A673 (cell line): ENCODE results near the gene KLF12. TPM values are rescaled to one million over a fixed set of nuclear protein-coding genes. Genes with fewer than 3 reads are reported as not detected.

Experiments used
- BruUV-seq: library from RNA; stranded (reverse); fragments of 400-500 nt; replicated peaks from 2 replicates; lab custom pipeline; 2021; lab: Mats Ljungman, UMichigan
- CTCF ChIA-PET: fragments of 300-600 bp; sonication (Branson Sonifier 250); formaldehyde crosslinking; loops from one replicate; lab custom pipeline; 2022; ENCODE audit warnings: antibody characterized with exemption; lab: Charles Lee
- POLR2A ChIA-PET: fragments of 300-600 bp; sonication (Branson Sonifier 250); formaldehyde crosslinking; loops from one replicate; lab custom pipeline; 2022; ENCODE audit warnings: antibody characterized with exemption; ENCODE audit not compliant: low non-redundant PET; lab: Charles Lee
- DNase-seq: peaks from one replicate; pipeline ENCODE4 v3.0.0-alpha.2; 2015; ENCODE audit warnings: low spot score
- H3K27ac ChIP-seq: fragments of 200-600 bp; sonication (generic); 2 replicates; pipeline ENCODE4 v1.5.1; 2016; ENCODE audit warnings: mixed run types, low read depth, mild to moderate bottlenecking, mixed read lengths, antibody characterized with exemption, low read length; ENCODE audit not compliant: poor library complexity, severe bottlenecking
- H3K27me3 ChIP-seq: fragments of 200-600 bp; sonication (generic); replicated peaks from 2 replicates; pipeline ENCODE4 v1.6.1; 2017; ENCODE audit warnings: mixed run types, low read depth, mild to moderate bottlenecking, mixed read lengths, antibody characterized with exemption, low read length; ENCODE audit not compliant: insufficient read depth, poor library complexity
- H3K36me3 ChIP-seq: fragments of 200-600 bp; sonication (generic); 2 replicates; pipeline ENCODE4 v1.6.1; 2016; ENCODE audit warnings: mixed run types, mild to moderate bottlenecking, mixed read lengths, antibody characterized with exemption, low read length; ENCODE audit not compliant: insufficient read depth, poor library complexity, severe bottlenecking
- H3K4me1 ChIP-seq: fragments of 200-600 bp; sonication (generic); 2 replicates; pipeline ENCODE4 v1.6.1; 2017; ENCODE audit warnings: mixed run types, mild to moderate bottlenecking, mixed read lengths, antibody characterized with exemption, low read length; ENCODE audit not compliant: insufficient read depth, poor library complexity, severe bottlenecking
- H3K4me3 ChIP-seq: fragments of 200-600 bp; sonication (generic); 2 replicates; pipeline ENCODE4 v1.5.1; 2016; ENCODE audit warnings: low read depth, mixed run types, mild to moderate bottlenecking, mixed read lengths, low read length; ENCODE audit not compliant: poor library complexity, severe bottlenecking
- H3K9me3 ChIP-seq: fragments of 200-600 bp; sonication (generic); 2 replicates; pipeline ENCODE4 v1.6.1; 2016; ENCODE audit warnings: mixed run types, low read depth, mild to moderate bottlenecking, mixed read lengths, antibody characterized with exemption, low read length; ENCODE audit not compliant: poor library complexity, severe bottlenecking
- CTCF ChIP-seq: fragments of 300-800, 200-600 bp; sonication (generic); conservative IDR thresholded peaks from 2 replicates; pipeline ENCODE4 v1.5.1; 2017; ENCODE audit warnings: low read depth, mild to moderate bottlenecking, antibody characterized with exemption, low read length, moderate library complexity, mixed read lengths
- EZH2 ChIP-seq: fragments of 200-600 bp; sonication (generic); IDR thresholded peaks from 2 replicates; pipeline ENCODE4 v1.6.1; 2017; ENCODE audit warnings: borderline replicate concordance, low read depth, mild to moderate bottlenecking, mixed read lengths, antibody characterized with exemption, low read length; ENCODE audit not compliant: poor library complexity, severe bottlenecking
- intact Hi-C: fragments of 100-400 bp; cut with micrococcal nuclease; formaldehyde crosslinking; loops from one replicate; pipeline ENCODE4 v1.10.0; 2022; ENCODE audit not compliant: unreplicated experiment
- total RNA-seq: library from RNA; stranded (reverse); gene quantifications from 2 replicates; pipeline ENCODE4 v1.2.3, GENCODE V29; 2021

KLF12 gene
- total RNA-seq, 1 experiment from 2014 or later = 12.4 TPM

- CTCF ChIA-PET = no interaction called here
- Histone ChIP-seq H3K36me3 (no peaks in the 10 kb centered on the region), H3K27me3 (no peaks in the 10 kb centered on the region), H3K9me3 (no peaks in the 10 kb centered on the region), H3K4me3 (no peak overlapping the region), H3K4me1 (no peaks in the 10 kb centered on the region), H3K27ac (no peak overlapping the region)
- TF ChIP-seq CTCF = no peak
- TF ChIP-seq EZH2 = no peak
- no TSS peak for BruUV-seq
- intact Hi-C loops = no loop called here
- DNase-seq = no peak
- POLR2A ChIA-PET = no interaction called here
These were observed 40.5 kb downstream of the KLF12 start for GRCh38 chr13:74093691-74094090.

- no peaks in the 10 kb centered on the region for H3K4me1 ChIP-seq
- TF ChIP-seq CTCF (no peak), EZH2 (no peak)
- no peaks in the 10 kb centered on the region for H3K27me3 ChIP-seq
- intact Hi-C loops = no loop called here
- H3K27ac ChIP-seq = no peak overlapping the region
- ChIA-PET CTCF (no interaction called here), POLR2A (no interaction called here)
- no TSS peak for BruUV-seq
- H3K36me3 ChIP-seq = no peaks in the 10 kb centered on the region
- no peak for DNase-seq
- no peak overlapping the region for H3K4me3 ChIP-seq
- H3K9me3 ChIP-seq = no peaks in the 10 kb centered on the region
These were observed 41.5 kb downstream of the KLF12 start for GRCh38 chr13:74092711-74093110.

- Histone ChIP-seq H3K27ac (no peak overlapping the region), H3K9me3 (no peaks in the 10 kb centered on the region), H3K4me3 (no peak overlapping the region), H3K36me3 (no peaks in the 10 kb centered on the region), H3K27me3 (no peaks in the 10 kb centered on the region), H3K4me1 (peaks cover 3% of the 10 kb centered on the region)
- no peak for TF ChIP-seq CTCF
- TF ChIP-seq EZH2 = no peak
- intact Hi-C loops = no loop called here
- no TSS peak for BruUV-seq
- CTCF ChIA-PET = no interaction called here
- DNase-seq = no peak
- POLR2A ChIA-PET = interaction anchor here (0.7 kb wide), 1 partner anchor 238 kb away, joined by 3 read pairs; no protein-coding TSS in a partner anchor
These were observed 43.2 kb downstream of the KLF12 start for GRCh38 chr13:74090869-74091605.
